ENCODE results near the gene ASS1. TPM values are rescaled to one million over a fixed set of nuclear protein-coding genes. Genes with fewer than 3 reads are reported as not detected.
A peak's percentile ranks its signal among the peaks of the same experiment; 100 is the strongest.
"Not testable (repeated sequence)": the region's sequence is repeated elsewhere in the genome, so short reads cannot be mapped to it uniquely, and the experiment has no call there.

ASS1 gene
- 95.3 TPM for total RNA-seq (ENCODE audit: insufficient read depth, low replicate concordance)

GRCh38 chr9:130444565-130445221, at the start of gene ASS1:
Gene ASS1 (plus strand): TSS chr9:130444961. CDS start chr9:130452229, 7,268 bp downstream.
- DNase-seq (ENCODE audit: low spot score), result peak; percentile 25

- no peak for DNase-seq (ENCODE audit: low spot score)
Observed at GRCh38 chr9:130395810-130396435, 48.8 kb upstream of the ASS1 start.

- DNase-seq (ENCODE audit: low spot score), result no peak
Observed at GRCh38 chr9:130396581-130396980, 48.2 kb upstream of the ASS1 start.

GRCh38 chr9:130398487-130399240, 46.1 kb upstream of the ASS1 start:
- no peak for DNase-seq (ENCODE audit: low spot score)

- DNase-seq (ENCODE audit: low spot score), result no peak
Observed at GRCh38 chr9:130399768-130400167, 45.0 kb upstream of the ASS1 start.

GRCh38 chr9:130400870-130401269, 43.9 kb upstream of the ASS1 start:
- DNase-seq (ENCODE audit: low spot score), result no peak

- DNase-seq (ENCODE audit: low spot score), result not testable (repeated sequence)
Observed at GRCh38 chr9:130401742-130402141, 43.0 kb upstream of the ASS1 start.

GRCh38 chr9:130402243-130402642, 42.5 kb upstream of the ASS1 start:
- DNase-seq (ENCODE audit: low spot score), result no peak

GRCh38 chr9:130402645-130403440, 41.9 kb upstream of the ASS1 start:
- no peak for DNase-seq (ENCODE audit: low spot score)

- DNase-seq (ENCODE audit: low spot score), result no peak
Observed at GRCh38 chr9:130405657-130406257, 39.0 kb upstream of the ASS1 start.

GRCh38 chr9:130406278-130406895, 38.4 kb upstream of the ASS1 start:
- DNase-seq (ENCODE audit: low spot score), result no peak

GRCh38 chr9:130407916-130408663, 36.7 kb upstream of the ASS1 start:
- DNase-seq (ENCODE audit: low spot score), result no peak

GRCh38 chr9:130408669-130409068, 36.1 kb upstream of the ASS1 start:
- no peak for DNase-seq (ENCODE audit: low spot score)

- DNase-seq (ENCODE audit: low spot score), result no peak
Observed at GRCh38 chr9:130409246-130409645, 35.5 kb upstream of the ASS1 start.

- no peak for DNase-seq (ENCODE audit: low spot score)
Observed at GRCh38 chr9:130410443-130410842, 34.3 kb upstream of the ASS1 start.

GRCh38 chr9:130411566-130411915, 33.2 kb upstream of the ASS1 start:
- DNase-seq (ENCODE audit: low spot score), result no peak

- no peak for DNase-seq (ENCODE audit: low spot score)
Observed at GRCh38 chr9:130414081-130414731, 30.6 kb upstream of the ASS1 start.

GRCh38 chr9:130414910-130415746, 29.6 kb upstream of the ASS1 start:
- peak; percentile 85 for DNase-seq (ENCODE audit: low spot score)

- no peak for DNase-seq (ENCODE audit: low spot score)
Observed at GRCh38 chr9:130417602-130418001, 27.2 kb upstream of the ASS1 start.
